Adrenal gland (tissue), 12 donors: ENCODE results near the gene ARL6IP4. TPM values are rescaled to one million over a fixed set of nuclear protein-coding genes. Genes with fewer than 3 reads are reported as not detected.
A peak's percentile ranks its signal among the peaks of the same experiment; 100 is the strongest.

Experiments used
- DNase-seq, 7 donors: peaks; one replicate each; pipeline ENCODE4 v3.0.0-alpha.2; 2019 to 2020
- H3K27ac ChIP-seq, 5 donors: fragments of 200-600 bp; sonication (generic) in 4 of 5; 1 replicate in 3 of 5; 2 replicates in 2 of 5; pipeline versions ENCODE4 v1.5.1 to v1.8.0; 2016 to 2020; ENCODE audit warnings: mild to moderate bottlenecking in 1 of 5
- H3K27me3 ChIP-seq: fragments of 200-600 bp; 2 replicates; pipeline ENCODE4 v1.8.0; 2021
- H3K36me3 ChIP-seq, 2 donors: fragments of 200-600 bp; replicated peaks in 1 of 2; 1 replicate in 1 of 2; 2 replicates in 1 of 2; pipeline versions ENCODE4 v1.5.1 to v1.8.0; 2018 to 2022
- H3K4me1 ChIP-seq, 2 donors: fragments of 200-600 bp; replicated peaks in 1 of 2; 1 replicate in 1 of 2; 2 replicates in 1 of 2; pipeline versions ENCODE4 v1.5.1 to v1.8.0; 2018 to 2021
- H3K4me3 ChIP-seq, 4 donors: fragments of 200-600 bp; sonication (generic) in 3 of 4; one replicate each; pipeline ENCODE4 v1.5.1; 2016 to 2018
- H3K9me3 ChIP-seq, 3 donors: fragments of 200-600 bp; sonication (generic) in 1 of 3; replicated peaks in 1 of 3; 1 replicate in 2 of 3; 2 replicates in 1 of 3; pipeline versions ENCODE4 v1.5.1 to v1.8.0; 2016 to 2021
- POLR2A ChIP-seq, 2 donors: fragments of 450-650 bp; IDR thresholded peaks; one replicate each; pipeline ENCODE4 v1.6.1; 2017; ENCODE audit warnings: antibody characterized with exemption in 2 of 2, mild to moderate bottlenecking in 2 of 2, moderate library complexity in 1 of 2
- WGBS, 4 donors: extraction: QIAGEN DNeasy Blood & Tissue Kit in 2 of 4; methylation state at CpG; one replicate each; pipeline versions ENCODE4 v1.1.5 to v1.1.7; 2013 to 2017; 5-methylcytosine and 5-hydroxymethylcytosine counted together
- intact Hi-C, 2 donors: fragments of 100-400 bp; cut with DNase I; formaldehyde crosslinking; loops; one replicate each; pipeline versions ENCODE4 v1.14.1 to v1.15.0; 2022 to 2023
- polyA plus RNA-seq, 3 donors: library from polyadenylated mRNA; stranded (reverse); fragments of 200-250 nt in 2 of 3; fragments of 350-450 nt in 1 of 3; fragmentation: Illumina TruSeq in 1 of 3; extraction: RNeasy Lipid Tissue Mini Kit (QIAGEN cat#74804) in 1 of 3; gene quantifications; one replicate each; pipeline ENCODE4 v1.2.3, GENCODE V29; 2013 to 2014
- total RNA-seq, 9 donors: library from RNA; depleted of rRNA in 4 of 9; stranded (reverse); fragments of >200 nt in 4 of 9; fragments of 120-200 nt in 1 of 9; fragmentation: NEBNext Ultra II Directional in 1 of 9; extraction: Animal tissue kit (Norgen Biotek cat#: 25700) in 1 of 9; gene quantifications; one replicate each; pipeline versions ENCODE4 v1.1.0 to v1.2.4, GENCODE V29; 2013 to 2023
- TF ChIP-seq, protein P1 (sequence below), 6 experiments: fragments of 450-650 bp in 4 of 6; fragments of 200-600 bp in 2 of 6; sonication (generic) in 1 of 6; IDR thresholded peaks; 1 replicate in 5 of 6; 2 replicates in 1 of 6; pipeline versions ENCODE4 v1.5.1 to v1.8.0; 2016 to 2021; ENCODE audit warnings: antibody characterized with exemption in 6 of 6, mild to moderate bottlenecking in 2 of 6, moderate library complexity in 1 of 6
- donor health status: healthy with polysubstance abuse.
- donor health status: Bipolar disorder and iron deficiency.
- donor health status: DM: yes; HTN: yes; CAD: no.
- donor health status: DM: no; HTN: no; CAD: no.
- donor health status: DM: no; HTN: no; CAD: no.
- donor health status: DM: yes; HTN: yes; CAD: no.

ARL6IP4 gene
- total and polyA plus RNA-seq, 12 donors, result 192 to 709 (median 296) TPM

DNA sequence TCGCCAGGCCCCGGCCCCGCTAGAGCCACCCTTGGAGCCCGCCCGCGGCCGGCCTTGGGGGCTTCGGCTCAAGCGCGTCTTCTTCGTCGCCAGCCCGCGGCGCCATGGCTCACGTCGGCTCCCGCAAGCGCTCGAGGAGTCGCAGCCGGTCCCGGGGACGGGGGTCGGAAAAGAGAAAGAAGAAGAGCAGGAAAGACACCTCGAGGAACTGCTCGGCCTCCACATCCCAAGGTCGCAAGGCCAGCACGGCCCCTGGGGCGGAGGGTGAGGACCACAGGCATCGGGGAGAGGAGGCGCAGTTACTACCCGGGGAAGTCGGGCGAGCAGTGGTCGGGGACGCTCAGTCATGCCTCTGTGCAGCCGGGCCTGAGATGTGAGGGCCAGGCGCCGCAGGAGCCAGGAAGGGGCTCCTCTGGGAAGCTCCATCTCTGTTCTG, 573 bp downstream of the ARL6IP4 start:
- Histone ChIP-seq H3K27me3 (no peaks in the 10 kb centered on the region), H3K27ac (peak overlapping the region; percentile 17 to 90 (median 79)), H3K9me3 (no peaks in the 10 kb centered on the region), H3K36me3 (peaks cover 0 to 12% of the 10 kb centered on the region in 2 donors), H3K4me1 (peaks cover 51 to 77% of the 10 kb centered on the region in 2 donors), H3K4me3 (peak overlapping the region; percentile 37 to 83 (median 64))
- intact Hi-C loops, result loop anchor here in 1 of 2 donors (5.0 kb wide), 2 partner anchors 171 to 256 kb away; partner anchors contain the start of gene PITPNM2
- DNase-seq, result peak in 3 of 7 donors; percentile 34 to 50 (median 43)
- TF ChIP-seq, protein P1, sequence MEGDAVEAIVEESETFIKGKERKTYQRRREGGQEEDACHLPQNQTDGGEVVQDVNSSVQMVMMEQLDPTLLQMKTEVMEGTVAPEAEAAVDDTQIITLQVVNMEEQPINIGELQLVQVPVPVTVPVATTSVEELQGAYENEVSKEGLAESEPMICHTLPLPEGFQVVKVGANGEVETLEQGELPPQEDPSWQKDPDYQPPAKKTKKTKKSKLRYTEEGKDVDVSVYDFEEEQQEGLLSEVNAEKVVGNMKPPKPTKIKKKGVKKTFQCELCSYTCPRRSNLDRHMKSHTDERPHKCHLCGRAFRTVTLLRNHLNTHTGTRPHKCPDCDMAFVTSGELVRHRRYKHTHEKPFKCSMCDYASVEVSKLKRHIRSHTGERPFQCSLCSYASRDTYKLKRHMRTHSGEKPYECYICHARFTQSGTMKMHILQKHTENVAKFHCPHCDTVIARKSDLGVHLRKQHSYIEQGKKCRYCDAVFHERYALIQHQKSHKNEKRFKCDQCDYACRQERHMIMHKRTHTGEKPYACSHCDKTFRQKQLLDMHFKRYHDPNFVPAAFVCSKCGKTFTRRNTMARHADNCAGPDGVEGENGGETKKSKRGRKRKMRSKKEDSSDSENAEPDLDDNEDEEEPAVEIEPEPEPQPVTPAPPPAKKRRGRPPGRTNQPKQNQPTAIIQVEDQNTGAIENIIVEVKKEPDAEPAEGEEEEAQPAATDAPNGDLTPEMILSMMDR (IDR thresholded peaks at IDR 0.05), result no peak
- TF ChIP-seq POLR2A (IDR thresholded peaks at IDR 0.05), result no peak
- WGBS, 4 donors, result 0 to 1% (median 1%) methylated on average over 25 to 40 of the region's 40 CpGs

GRCh38 chr12:122981587-122982476, 1.4 kb downstream of the ARL6IP4 start:
- H3K4me1 ChIP-seq, result peaks cover 44 to 69% of the 10 kb centered on the region in 2 donors
- intact Hi-C loops, result loop anchor here in 1 of 2 donors (5.0 kb wide), 2 partner anchors 170 to 255 kb away; partner anchors contain the start of gene PITPNM2
- no peaks in the 10 kb centered on the region for H3K9me3 ChIP-seq
- DNase-seq, result peak in 1 of 7 donors; percentile 25
- peaks cover 0 to 19% of the 10 kb centered on the region in 2 donors for H3K36me3 ChIP-seq
- TF ChIP-seq, protein P1 (IDR thresholded peaks at IDR 0.05), result no peak
- no peak for TF ChIP-seq POLR2A (IDR thresholded peaks at IDR 0.05)
- peak overlapping the region in 4 of 5 donors; percentile 72 to 90 (median 83) for H3K27ac ChIP-seq
- WGBS, 4 donors, result 37 to 52% (median 47%) methylated on average over 20 to 25 of the region's 25 CpGs
- no peaks in the 10 kb centered on the region for H3K27me3 ChIP-seq
- peak overlapping the region in 2 of 4 donors; percentile 75 to 83 for H3K4me3 ChIP-seq

DNA sequence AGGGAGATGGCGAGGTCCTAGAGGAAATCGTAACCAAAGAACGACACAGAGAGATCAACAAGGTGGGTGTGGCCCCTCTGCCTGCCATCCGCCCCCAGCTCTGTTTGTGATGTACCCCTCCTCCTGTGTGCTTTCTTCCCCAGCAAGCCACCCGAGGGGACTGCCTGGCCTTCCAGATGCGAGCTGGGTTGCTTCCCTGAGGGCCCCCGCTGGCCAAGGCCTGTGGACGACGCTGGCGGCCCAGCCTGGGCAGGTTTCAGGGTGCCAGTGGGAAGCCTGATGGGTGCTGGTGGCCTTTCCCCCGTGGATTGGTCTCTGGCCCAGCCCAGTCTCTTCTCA, 2.0 kb downstream of the ARL6IP4 start:
- Histone ChIP-seq H3K27ac (peak overlapping the region in 3 of 5 donors; percentile 10 to 90 (median 87)), H3K36me3 (peaks cover 0 to 25% of the 10 kb centered on the region in 2 donors), H3K27me3 (no peaks in the 10 kb centered on the region), H3K9me3 (no peaks in the 10 kb centered on the region), H3K4me1 (peaks cover 44 to 63% of the 10 kb centered on the region in 2 donors), H3K4me3 (peak overlapping the region in 1 of 4 donors; percentile 75)
- intact Hi-C loops, result loop anchor here in 1 of 2 donors (5.0 kb wide), 2 partner anchors 170 to 255 kb away; partner anchors contain the start of gene PITPNM2
- WGBS, 4 donors, result 57 to 65% (median 60%) methylated on average over 3 to 11 of the region's 11 CpGs
- no peak for DNase-seq
- TF ChIP-seq POLR2A (IDR thresholded peaks at IDR 0.05), result no peak
- TF ChIP-seq, protein P1 (IDR thresholded peaks at IDR 0.05), result no peak
